ENCODE results near the gene SFN. TPM values are rescaled to one million over a fixed set of nuclear protein-coding genes. Genes with fewer than 3 reads are reported as not detected.

The SFN gene
- total RNA-seq, 4 donors from 2014 or later = 0.38 to 4.9 (median 1.9) TPM; not detected in 1

DNA sequence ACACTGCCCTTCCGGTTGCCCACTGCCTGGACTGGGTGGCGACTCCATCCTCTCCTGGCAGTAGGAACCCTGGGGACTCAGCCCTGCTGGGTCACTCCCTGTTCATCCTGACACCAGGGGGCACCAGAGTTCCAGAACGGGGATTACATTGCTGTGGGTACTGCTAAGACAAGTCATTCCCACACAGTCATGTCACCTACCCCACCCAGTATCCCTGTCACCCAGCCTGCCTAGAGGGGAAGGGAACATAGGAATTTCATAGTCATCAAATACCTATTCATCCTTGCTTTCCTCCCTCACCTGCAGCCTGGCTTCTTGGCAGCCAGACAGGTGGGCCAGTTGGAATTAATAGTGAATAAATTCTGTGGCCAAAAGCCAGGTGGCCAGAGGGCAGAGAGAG lies 9.8 kb upstream of the SFN start:
- ATAC-seq (ENCODE audit: low FRiP score) = peak; percentile 49
- peak; percentile 96 for DNase-seq (ENCODE audit: low spot score)
- TF ChIP-seq, protein P1, sequence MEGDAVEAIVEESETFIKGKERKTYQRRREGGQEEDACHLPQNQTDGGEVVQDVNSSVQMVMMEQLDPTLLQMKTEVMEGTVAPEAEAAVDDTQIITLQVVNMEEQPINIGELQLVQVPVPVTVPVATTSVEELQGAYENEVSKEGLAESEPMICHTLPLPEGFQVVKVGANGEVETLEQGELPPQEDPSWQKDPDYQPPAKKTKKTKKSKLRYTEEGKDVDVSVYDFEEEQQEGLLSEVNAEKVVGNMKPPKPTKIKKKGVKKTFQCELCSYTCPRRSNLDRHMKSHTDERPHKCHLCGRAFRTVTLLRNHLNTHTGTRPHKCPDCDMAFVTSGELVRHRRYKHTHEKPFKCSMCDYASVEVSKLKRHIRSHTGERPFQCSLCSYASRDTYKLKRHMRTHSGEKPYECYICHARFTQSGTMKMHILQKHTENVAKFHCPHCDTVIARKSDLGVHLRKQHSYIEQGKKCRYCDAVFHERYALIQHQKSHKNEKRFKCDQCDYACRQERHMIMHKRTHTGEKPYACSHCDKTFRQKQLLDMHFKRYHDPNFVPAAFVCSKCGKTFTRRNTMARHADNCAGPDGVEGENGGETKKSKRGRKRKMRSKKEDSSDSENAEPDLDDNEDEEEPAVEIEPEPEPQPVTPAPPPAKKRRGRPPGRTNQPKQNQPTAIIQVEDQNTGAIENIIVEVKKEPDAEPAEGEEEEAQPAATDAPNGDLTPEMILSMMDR (IDR thresholded peaks at IDR 0.05) = peak in 1 of 3 donors; percentile 9

DNA sequence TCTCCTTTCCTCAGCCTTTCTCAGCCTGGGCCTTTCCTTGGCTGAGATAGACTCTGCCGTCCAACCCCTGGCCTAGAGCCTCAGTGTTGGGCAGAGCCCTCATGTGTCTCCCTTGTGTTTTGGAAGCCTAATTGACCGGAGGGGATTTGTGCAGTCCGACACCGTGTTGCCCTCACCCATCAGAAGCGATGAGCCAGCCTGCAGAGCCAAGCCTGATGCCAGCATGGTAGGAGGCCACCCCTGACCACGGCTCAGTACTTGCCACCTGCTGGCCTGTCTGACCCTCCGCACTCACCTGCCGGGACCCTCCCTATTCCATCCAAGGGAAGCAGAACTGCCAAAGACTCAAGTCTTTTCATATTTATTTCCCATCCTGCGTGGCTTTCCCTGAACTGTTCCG lies 9.3 kb upstream of the SFN start:
- ATAC-seq (ENCODE audit: low FRiP score) = no peak

DNA sequence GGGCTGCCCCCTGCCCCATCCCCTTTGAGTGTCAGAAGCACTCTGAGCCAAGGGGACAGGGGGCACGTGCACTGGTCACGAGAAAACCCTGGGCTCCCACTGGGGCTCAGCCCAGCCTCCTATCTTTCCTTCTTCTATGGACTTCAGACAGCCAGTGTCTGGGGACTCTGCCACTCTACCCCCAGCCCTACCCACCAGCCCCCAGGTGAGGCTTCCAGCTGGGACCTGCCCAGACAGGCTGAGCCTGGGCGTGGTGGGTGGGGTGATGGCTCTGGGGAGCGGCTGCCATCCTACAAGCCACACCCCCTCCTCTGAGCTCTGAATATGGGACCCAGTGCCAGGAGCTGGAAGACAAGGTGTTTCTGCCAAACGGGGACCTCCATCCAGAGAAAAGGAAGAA lies 8.0 kb upstream of the SFN start:
- ATAC-seq (ENCODE audit: low FRiP score) = no peak
- no peak for DNase-seq (ENCODE audit: low spot score)
- TF ChIP-seq, protein P1 (IDR thresholded peaks at IDR 0.05) = no peak

More for the DNA sequence above, 9.3 kb upstream of the SFN start:
- no peak for DNase-seq (ENCODE audit: low spot score)
- TF ChIP-seq, protein P1 (IDR thresholded peaks at IDR 0.05) = no peak

DNA sequence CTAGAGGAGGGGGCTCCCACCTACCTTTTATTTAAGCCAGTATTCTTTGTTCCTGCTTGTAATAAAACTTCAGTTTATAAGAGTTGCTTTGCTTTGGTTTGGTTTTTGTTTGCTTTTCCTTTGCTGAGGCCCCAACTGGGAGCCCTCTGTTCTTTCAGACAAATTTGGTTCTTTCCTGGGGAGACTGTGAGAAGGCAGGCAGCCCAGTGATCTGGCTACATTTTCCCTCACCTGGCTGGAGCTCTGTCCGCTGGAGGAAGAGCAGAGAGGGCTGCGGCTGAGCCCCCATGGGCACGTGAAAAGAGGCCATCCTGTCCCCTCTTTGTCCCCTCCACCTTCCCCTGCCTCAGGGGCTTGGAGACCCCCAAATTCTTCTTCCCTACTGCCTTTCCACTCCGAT lies 7.3 kb upstream of the SFN start:
- TF ChIP-seq, protein P1 (IDR thresholded peaks at IDR 0.05) = no peak
- ATAC-seq (ENCODE audit: low FRiP score) (no peak), DNase-seq (ENCODE audit: low spot score) (no peak)

DNA sequence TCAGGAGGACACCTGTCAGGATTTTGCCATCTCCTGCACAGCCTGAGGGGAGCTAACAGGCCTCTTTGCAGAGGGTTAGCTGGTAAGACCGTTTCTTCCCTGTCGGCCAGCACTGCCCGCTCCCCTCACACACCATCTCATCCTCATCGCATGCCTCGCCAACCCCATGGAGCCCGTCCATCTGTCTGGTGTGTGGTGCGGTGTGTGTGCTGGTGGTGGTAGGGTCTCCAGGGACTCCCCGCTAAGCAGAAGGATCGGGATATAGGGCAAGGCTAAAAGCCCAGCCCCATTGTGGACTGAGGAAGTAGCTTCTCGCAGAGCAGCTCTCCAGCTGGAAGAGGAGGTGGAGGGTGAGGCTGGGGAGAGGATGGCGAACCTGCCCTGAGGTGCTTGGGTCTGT lies 6.8 kb upstream of the SFN start:
- DNase-seq (ENCODE audit: low spot score) (no peak), ATAC-seq (ENCODE audit: low FRiP score) (no peak)
- TF ChIP-seq, protein P1 (IDR thresholded peaks at IDR 0.05) = no peak

DNA sequence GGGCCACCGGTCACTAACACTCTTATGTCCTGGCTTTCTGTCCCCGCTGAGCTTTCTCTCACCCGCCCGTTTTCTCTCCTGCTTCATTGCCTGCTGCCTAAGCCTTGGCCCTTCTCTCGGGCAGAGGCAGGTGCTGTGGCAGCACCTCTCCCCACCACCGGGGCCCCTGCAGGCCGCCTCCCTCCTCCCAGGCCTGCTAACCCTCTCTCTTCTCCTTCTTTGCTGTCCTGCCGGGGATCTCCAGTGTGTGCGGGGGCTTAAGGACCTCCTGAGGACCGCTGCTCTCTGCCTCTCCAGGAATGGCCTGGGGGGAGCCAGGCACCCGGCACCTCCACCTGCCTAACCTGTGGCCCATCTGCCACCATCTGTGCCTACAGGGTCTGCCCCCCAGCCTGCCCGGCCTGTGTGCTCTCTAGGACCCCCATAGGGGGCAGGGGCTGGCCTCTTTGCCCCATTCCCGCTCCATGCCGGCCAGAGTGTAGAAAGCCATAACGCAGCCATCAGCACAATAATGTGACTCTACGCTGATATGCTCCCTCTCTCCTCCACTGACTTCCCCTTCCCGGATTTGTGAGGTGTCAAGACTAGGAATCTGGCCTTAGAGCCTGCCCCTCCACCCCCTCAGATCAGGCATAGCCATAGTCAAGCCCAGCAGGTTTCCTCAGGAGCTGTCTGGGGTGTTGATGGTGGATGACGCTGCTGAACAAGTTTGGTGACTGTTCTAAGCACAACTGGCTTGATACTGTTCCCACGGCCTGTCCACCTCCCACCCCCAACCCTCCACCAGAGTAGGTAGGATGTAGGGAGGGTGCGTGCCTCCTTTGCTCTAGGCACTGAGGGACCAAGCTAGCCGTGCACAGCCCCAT lies 6.1 kb upstream of the SFN start:
- TF ChIP-seq, protein P1 (IDR thresholded peaks at IDR 0.05) = no peak
- DNase-seq (ENCODE audit: low spot score) (no peak), ATAC-seq (ENCODE audit: low FRiP score) (no peak)
